ENCODE measurements around the gene SLC10A7. TPM values are rescaled to one million over a fixed set of nuclear protein-coding genes. Genes with fewer than 3 reads are reported as not detected.

SLC10A7 gene
- total RNA-seq, 2 donors from 2014 or later = 10.3 to 14.4 TPM

GRCh38 chr4:146498291-146498690 lies 23.4 kb downstream of the SLC10A7 start:
- Histone ChIP-seq H3K4me3 (no peak overlapping the region), H3K27ac (no peak overlapping the region), H3K9me3 (no peaks in the 10 kb centered on the region), H3K4me1 (ENCODE audit: control insufficient read depth in 1 of 2, low read depth in 2 of 2) (no peaks in the 10 kb centered on the region), H3K27me3 (replicated peaks; ENCODE audit: insufficient read depth) (no peaks in the 10 kb centered on the region), H3K36me3 (peaks cover 4% of the 10 kb centered on the region)
- TF ChIP-seq CTCF (IDR thresholded peaks at IDR 0.05) = no peak
- ATAC-seq (ENCODE audit: insufficient number of reproducible peaks, low FRiP score, low read depth) (no peak), DNase-seq (ENCODE audit: low spot score) (no peak)

DNA sequence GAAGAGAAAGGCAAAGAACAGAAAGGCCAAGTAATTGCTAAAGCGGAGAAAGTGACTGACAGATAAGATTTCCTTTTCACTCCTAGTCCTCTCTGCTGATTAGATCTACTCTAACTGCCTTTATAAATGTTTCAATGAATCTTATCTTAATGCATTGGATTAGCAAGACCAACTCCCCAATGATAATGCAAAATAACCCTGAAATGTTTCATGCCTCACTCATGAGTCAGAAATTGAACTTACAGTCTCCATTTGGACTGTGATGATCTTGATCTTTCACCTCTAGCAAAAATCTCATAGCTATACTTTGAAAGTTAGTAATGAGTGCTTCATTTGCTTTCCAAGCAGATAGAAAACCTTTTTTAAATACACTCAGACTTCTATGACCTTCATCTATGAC lies 26.5 kb downstream of the SLC10A7 start:
- no peak for TF ChIP-seq CTCF (IDR thresholded peaks at IDR 0.05)
- H3K4me3 ChIP-seq = no peak overlapping the region
- H3K27me3 ChIP-seq (replicated peaks; ENCODE audit: insufficient read depth) = no peaks in the 10 kb centered on the region
- ATAC-seq (ENCODE audit: insufficient number of reproducible peaks, low FRiP score, low read depth) (no peak), DNase-seq (ENCODE audit: low spot score) (no peak)
- H3K36me3 ChIP-seq = no peaks in the 10 kb centered on the region
- no peaks in the 10 kb centered on the region for H3K9me3 ChIP-seq
- no peak overlapping the region for H3K27ac ChIP-seq
- no peaks in the 10 kb centered on the region for H3K4me1 ChIP-seq (ENCODE audit: control insufficient read depth in 1 of 2, low read depth in 2 of 2)

GRCh38 chr4:146494143-146494542 lies 27.6 kb downstream of the SLC10A7 start:
- no peak overlapping the region for H3K27ac ChIP-seq
- H3K36me3 ChIP-seq = no peaks in the 10 kb centered on the region
- no peak for TF ChIP-seq CTCF (IDR thresholded peaks at IDR 0.05)
- no peaks in the 10 kb centered on the region for H3K9me3 ChIP-seq
- ATAC-seq (ENCODE audit: insufficient number of reproducible peaks, low FRiP score, low read depth) (no peak), DNase-seq (ENCODE audit: low spot score) (no peak)
- H3K4me1 ChIP-seq (ENCODE audit: control insufficient read depth in 1 of 2, low read depth in 2 of 2) = no peaks in the 10 kb centered on the region
- no peaks in the 10 kb centered on the region for H3K27me3 ChIP-seq (replicated peaks; ENCODE audit: insufficient read depth)
- no peak overlapping the region for H3K4me3 ChIP-seq

DNA sequence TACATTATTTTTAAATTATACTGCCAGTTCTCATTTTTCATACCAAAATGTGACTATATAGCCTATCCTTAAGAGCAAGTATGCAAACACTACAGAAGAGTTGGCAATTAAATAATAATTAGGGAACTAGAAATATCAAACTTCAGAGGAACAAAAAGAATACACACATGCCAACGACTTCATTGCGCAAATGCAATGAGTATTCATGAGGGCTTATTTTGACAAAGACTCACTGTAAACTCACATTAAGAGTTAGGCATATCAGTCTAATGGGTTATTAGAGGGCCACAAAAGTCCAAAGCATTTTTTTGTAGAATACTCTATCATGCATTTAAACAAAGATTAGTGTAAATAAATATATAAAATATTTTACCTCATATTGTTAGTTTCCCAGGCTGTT lies 31.6 kb downstream of the SLC10A7 start:
- peaks cover 4% of the 10 kb centered on the region for H3K36me3 ChIP-seq
- ATAC-seq (ENCODE audit: insufficient number of reproducible peaks, low FRiP score, low read depth) (no peak), DNase-seq (ENCODE audit: low spot score) (no peak)
- no peak overlapping the region for H3K4me3 ChIP-seq
- H3K4me1 ChIP-seq (ENCODE audit: control insufficient read depth in 1 of 2, low read depth in 2 of 2) = no peaks in the 10 kb centered on the region
- TF ChIP-seq CTCF (IDR thresholded peaks at IDR 0.05) = no peak
- H3K27ac ChIP-seq = no peak overlapping the region
- H3K9me3 ChIP-seq = no peaks in the 10 kb centered on the region
- H3K27me3 ChIP-seq (replicated peaks; ENCODE audit: insufficient read depth) = no peaks in the 10 kb centered on the region

- ATAC-seq (ENCODE audit: insufficient number of reproducible peaks, low FRiP score, low read depth) = no peak
These were observed 33.1 kb downstream of the SLC10A7 start for GRCh38 chr4:146488495-146489174.

More at GRCh38 chr4:146488495-146489174, 33.1 kb downstream of the SLC10A7 start:
- peaks cover 4% of the 10 kb centered on the region for H3K36me3 ChIP-seq
- H3K27me3 ChIP-seq (replicated peaks; ENCODE audit: insufficient read depth) = no peaks in the 10 kb centered on the region
- no peaks in the 10 kb centered on the region for H3K9me3 ChIP-seq
- TF ChIP-seq CTCF (IDR thresholded peaks at IDR 0.05) = no peak
- H3K4me1 ChIP-seq (ENCODE audit: control insufficient read depth in 1 of 2, low read depth in 2 of 2) = no peaks in the 10 kb centered on the region
- no peak overlapping the region for H3K27ac ChIP-seq
- H3K4me3 ChIP-seq = no peak overlapping the region
- DNase-seq (ENCODE audit: low spot score) = no peak
